Activated CD4-positive, alpha-beta T cell treated with anti-CD3 and anti-CD28 coated beads, Interleukin-2, Interleukin-6, amounts not matched to agents 100 ng/mL and 50 ng/mL, durations not matched to agents 16 hours and 8 hours (primary cell): ENCODE results near the gene RETSAT.
"Not testable (repeated sequence)": the region's sequence is repeated elsewhere in the genome, so short reads cannot be mapped to it uniquely, and the experiment has no call there.

Source experiments
- DNase-seq: peaks from one replicate; pipeline ENCODE4 v3.0.0-alpha.2; 2020

Gene RETSAT

DNA sequence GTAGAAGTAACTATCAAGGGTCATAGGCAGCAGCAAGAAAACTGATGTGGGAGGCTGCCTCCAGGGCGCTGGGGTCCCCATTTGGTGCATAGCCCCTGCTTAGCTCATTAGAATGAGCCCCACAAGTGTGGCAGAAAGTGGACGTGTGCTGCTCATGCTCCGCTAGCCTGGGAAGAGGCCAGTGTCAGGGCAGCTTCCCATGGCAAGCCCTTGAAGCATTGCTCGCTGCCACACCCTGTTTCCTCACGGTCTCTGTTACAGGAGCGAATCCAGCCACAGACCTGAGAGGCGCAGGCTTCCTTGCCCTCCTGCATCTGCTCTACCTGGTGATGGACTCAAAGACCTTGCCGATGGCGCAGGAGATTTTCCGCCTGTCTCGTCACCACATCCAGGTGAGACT, 22.8 kb upstream of the RETSAT start:
- no peak for DNase-seq

DNA sequence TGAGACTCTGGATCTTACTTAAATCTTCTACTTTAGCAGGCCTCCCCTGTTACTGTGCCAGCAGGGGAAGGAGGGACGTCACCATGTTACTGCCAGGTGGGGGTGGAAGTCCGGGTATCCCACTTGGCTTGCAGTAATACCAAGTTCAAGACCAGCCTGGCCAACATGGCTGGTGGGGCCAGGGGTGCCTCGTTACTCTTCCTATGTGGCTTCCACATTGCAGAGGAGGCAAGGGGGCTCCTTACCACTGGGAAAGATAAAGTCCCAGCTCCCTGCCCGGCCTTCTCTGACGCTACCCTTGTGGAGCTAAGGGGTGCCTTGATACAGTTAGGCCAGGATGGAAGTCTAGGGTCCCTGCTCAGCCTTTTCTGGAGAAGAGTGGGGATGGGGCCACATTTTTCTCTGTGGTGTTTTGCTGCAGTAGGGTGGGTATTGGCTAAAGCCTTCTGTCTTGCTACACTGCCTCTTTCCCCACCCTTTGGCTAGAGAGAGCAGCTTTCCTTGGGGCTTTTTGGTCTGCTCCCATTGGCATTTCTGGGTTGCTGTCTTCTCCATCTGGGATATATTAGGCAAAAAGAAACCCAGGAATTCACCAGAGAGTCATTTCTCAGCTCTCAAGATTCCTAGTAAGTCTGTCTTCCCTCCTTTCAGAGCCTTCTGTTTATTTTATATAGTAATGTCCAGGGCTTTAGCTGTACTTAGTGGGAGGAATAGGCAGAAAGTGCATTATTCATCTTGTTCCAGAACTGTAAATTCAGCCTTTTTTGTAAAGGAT, 22.1 kb upstream of the RETSAT start:
- no peak for DNase-seq

DNA sequence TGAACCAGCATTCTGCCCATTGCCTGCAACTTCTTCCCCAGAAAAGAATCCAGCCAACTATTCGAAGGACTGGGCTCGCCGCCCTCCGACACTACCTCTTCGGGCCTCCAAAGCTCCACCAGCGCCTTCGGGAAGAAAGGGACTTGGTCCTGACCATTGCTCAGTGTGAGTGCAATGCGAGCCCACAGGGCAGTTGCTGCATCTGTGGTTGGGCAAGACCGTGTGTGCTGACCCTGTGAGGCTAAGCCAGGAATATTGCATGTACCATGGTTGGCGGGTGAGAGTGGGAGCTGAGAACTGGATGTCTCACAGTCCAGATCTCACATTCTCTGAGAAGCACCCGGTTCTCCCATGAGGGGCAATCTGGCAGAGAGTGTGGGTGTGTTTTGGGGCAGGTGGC, 16.7 kb upstream of the RETSAT start:
- DNase-seq, result no peak

DNA sequence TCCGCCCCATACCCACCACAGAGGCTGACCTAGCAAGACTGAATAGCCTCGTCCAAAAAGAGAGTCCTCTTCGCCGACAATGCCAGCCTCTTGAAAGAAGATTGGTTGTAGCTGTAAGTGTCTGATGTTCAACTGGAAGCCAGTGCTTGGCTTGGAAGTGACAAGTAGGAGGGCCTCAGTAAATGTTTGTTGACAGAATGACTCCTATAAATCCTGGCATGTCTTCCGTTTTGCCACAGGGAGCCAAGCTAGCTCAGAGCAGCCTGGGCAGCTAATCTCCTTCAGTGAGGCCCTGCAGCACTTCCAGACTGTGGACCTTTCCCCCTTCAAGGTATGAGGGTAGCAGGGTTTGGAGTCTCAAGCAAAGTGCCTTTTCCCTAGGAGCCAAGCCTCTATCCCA, 15.2 kb upstream of the RETSAT start:
- no peak for DNase-seq

DNA sequence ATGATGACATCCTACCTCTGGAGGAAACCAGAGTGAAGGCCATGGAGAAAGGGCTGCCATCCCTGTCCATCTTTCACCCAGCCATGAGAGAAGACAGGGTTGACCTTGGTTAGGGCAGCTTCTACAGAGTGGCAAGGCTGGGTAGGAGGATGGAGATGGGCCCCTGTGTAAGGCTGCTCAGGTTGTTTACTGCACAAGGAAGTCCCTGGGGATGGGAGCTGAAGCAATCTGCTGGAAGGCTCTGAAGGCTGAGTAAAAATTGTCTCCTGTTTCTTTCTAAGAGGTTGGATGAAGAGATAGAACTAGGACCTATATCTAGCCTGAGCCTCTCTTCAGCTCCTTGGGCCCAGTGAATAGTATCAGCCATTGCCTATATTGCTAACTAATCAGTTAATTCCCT, 14.6 kb upstream of the RETSAT start:
- no peak for DNase-seq

DNA sequence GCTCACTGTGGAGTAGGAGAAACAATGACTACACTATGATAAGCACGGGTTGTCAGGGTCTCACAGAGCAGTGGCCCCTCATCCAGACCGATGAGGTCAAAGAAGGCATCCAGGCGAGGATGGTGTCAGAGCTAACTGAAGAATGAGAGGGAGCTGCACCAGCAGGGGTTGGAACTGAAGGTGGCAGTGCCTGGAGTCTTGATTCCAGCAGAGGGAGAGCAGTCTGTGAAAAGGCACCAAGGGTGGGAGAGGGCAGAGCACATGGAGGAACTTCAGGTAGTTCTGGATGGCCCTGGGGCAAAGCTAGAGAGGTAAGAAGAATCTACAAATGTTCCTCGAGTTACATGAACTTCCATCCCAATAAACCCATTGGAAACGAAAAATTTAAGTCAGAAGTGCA, 12.9 kb upstream of the RETSAT start:
- DNase-seq, result no peak

DNA sequence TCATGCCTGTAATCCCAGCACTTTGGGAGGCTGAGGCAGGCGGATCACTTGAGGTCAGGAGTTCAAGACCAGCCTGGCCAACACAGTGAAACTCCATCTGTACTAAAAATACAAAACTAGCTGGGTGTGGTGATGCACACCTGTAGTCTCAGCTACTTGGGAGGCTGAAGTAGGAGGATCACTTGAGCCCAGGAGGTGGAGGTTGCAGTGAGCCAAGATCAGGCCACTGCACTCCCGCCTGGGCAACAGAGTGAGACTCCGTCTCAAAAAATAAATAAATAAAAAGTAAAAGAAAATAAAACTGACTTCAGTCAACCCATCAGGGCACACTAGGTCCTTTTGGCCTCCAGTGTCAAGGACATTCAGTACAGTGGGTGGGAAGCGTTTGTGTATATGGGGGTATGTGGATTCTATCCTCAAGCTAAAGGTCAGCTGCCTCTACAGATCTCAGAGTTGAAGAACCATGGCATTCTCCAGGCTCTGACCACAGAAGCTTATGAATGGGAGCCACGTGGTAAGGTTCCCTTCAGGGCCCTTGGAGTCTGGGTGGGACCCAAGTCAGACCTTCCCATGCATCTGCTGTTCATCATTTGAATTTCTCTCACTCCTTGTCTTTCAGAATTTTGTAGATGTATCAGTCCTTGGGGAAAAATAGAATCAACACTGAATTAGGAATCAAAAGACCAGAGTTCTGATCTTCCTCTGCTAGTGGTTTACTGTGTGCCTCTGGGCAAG, 8.5 kb upstream of the RETSAT start:
- not testable (repeated sequence) for DNase-seq

DNA sequence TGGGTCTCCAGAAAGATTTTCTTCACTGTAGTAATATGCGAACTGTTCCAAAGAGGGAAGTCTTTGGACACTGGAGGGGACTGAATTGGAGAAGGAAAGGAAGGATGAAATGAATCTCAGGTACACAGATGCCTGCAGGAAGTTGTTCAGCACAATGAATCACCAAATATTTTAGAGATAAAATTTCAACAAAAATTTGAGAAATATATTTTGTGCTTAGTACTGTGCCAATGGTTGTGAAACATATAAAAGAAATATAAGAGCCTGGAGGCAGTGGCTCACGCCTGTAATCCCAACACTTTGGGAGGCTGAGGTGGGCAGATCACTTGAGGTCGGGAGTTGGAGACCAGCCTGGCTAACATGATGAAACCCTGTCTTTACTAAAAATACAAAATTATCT, 3.4 kb upstream of the RETSAT start:
- no peak for DNase-seq

DNA sequence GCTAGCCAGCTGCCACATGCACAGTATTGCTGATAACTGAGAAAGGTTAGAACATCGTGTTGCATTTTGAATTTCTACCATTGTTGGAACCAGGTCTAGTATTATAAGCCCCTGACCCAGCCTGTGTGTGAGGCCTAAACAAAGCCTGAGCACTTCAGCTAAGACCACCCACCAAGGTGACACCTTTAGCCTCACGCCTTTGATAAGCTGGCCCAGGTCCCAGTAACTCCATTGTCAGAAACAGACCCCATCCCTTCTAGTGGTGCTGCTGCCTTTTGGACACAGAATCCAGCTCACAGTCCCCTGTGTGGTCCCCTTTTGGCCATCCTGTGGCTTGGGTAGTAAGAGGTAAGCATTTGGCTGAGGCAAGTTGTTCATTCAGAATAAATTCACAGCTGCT, 1.9 kb upstream of the RETSAT start:
- no peak for DNase-seq

DNA sequence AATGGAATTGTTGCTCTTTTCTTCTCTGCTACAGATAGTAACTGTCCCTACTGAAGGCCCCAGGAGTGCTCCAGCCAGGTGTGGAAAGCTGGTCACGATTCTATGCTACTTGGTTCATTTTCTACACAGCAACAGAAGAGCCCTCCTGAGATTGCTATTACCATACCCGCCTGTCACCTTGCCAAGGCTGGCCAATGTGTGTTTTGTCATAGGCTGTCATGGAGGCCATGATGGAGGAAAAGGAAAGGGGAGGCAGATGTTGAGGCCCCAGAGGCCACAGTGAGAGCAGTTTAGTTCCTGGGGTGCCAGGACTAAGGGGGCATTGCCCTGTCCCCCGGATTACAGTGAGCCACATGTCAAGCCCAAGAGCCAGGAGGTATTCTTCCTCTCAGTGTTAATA, 1.2 kb upstream of the RETSAT start:
- no peak for DNase-seq

DNA sequence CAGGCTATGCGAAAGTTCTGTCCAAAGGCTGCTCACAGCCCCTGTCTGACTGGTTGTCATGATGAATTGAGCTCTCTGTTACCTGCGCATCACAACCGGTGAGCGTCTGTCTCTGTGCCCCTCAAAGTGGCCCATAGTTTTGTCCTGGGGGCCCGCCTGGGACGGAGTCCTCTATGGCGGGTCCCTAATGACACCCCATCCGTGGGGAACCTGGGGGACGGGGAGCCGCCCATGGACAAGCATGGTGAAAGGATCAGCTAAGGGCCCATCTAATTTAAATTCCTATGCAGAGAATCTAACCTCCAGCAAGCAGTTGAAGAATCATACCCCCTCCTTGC, 714 bp upstream of the RETSAT start:
- no peak for DNase-seq

DNA sequence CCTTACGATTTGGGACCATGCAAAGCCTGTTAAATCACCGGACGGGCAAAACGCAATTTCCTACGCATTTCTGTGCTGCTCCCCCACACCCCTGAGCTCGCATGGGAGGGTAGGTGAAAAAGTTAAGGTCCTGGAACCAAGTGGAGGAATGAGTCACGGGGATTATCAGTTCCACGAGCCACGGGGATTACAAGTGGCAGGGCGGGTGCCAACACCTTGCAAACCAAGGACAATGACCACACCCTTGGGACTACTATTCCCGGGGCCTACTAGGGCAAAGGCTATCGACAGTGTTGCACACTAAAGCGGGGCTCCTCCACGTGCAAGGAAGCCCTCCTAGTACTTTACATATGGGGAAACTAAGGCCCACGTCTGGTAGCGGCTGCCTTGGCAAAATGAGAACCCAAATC, 447 bp downstream of the RETSAT start:
- peak; percentile 25 for DNase-seq

DNA sequence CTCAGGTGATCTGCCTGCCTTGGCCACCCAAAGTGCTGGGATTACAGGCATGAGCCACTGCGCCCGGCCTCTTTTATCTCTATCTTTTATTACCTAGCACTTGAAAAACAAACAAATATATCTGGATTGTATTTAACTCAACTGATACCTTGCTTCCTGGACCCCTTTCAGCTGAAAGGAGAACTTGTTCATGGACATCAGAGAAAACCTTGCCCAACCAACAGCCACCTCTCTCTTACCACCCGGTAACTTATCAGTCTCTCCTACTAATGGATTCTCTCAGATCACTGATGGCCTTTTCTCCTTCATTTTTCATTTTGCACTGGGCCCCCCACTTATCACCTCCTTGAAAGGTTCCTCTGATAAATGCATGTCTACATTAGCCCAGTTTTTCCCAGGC, 6.7 kb downstream of the RETSAT start:
- DNase-seq, result no peak

DNA sequence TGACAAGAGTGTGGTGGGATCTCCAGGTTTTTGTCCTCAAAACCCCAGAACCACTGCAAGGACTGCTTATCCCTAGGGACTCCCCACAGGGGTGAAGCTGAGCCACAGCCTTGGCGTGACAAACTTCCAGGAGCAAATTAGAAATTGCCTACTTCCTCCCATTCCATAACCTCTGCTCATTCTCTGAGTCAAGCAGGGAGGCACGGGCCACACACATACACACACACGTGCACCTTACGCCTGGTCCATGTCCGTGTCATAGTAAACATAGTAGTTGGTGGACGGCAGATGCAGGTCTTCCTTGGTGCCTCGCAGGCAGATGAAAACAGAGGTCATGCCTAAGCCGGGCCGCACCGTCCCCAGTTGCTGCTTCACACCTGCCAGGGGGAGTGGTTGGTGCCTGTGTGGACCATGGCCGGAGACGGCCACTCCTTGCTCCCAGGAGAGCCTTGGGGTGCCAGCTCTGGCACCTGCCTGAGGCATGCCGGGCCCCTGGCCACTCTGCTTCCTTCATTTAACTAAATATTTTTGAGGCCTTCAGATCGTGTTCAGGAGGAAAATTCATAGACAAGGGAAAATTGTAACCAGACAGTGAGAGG, 9.9 kb downstream of the RETSAT start:
- no peak for DNase-seq

DNA sequence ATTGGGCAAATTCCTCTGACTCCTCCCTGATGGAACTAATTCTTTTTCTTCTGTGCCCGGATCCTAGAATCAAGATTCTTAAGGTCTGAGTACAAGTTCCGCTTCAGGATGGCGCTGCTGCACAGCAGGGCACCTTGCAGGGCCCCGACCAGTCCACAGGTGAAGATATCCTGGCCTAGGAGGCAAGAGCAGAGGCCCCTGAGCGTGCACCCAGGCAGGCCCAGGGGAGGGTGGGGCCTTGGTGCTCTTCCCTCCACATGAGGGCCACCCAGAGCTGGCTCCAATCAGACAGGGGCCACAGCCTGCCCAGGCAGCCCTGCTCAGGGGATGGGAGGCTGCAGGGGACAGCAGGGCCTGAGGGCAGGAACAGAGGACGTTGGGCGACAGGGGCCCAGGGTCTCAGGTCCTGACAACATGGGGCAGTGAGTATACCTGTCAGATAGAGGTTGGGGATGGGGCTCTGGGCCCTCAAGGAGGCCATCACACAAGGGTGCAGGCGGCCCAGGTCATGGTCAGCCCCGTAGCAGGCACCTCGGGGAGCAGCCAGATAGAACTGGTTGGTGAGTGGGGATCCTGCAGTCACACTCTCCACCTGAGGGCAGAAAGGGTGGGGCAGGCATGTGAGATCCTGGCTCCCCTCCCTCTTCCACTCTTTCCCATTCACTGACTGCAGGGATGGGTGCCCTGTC, 11.0 kb downstream of the RETSAT start:
- DNase-seq, result not testable (repeated sequence)

DNA sequence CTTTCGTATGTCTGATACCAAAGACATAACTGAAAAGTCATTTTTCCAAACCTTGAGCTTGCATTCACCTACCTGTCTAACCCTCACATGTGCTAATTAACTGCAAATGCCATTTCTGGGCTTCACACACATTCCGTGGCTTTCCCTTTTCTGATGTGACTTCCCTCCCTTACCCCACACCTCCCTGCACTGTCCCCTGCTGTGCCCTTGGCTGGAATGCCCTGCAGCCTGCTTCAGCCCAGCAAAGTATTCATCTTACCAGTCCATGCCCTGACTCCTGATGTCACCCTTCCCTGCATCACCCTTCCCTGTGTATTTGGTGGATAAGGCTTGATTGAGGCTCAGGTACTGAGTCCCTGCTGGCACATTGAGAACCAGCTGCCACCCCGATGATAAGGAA, 12.2 kb downstream of the RETSAT start:
- DNase-seq, result no peak

DNA sequence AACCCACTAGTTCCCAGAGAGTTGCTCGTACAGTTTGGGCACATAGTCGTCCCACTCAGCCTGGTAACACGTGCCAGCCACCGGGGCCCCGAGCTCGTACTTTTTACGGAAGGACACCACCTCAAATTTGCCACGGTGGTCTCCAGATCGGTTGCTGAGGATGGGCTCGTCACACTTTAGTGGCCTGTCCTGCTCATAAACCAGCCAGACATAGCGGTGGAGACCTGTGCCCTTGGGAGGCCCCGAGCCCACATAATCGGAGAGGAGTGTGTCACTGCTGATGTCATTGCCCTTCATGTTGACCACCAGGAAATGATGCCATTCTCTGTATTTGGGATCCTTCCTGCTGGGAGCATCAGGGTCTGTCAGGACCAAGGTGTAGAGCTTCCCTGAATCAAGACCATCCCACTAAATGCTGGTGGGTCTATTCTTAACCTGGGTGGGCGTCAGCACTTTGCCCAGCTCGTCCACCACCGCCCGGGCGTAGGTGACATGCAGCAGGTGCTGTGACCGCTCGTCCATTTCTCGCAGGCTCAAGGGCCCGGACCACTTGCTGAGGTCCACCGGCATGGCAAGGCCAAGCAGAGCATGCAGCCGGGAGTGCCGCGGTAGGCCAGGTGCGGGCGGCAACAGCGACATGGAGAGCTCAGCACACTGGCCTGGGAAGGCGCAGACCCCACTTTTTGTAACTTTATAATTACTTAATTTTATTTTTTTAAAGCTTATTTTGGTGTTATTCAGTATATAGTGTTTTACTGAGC, 12.9 kb downstream of the RETSAT start:
- no peak for DNase-seq

DNA sequence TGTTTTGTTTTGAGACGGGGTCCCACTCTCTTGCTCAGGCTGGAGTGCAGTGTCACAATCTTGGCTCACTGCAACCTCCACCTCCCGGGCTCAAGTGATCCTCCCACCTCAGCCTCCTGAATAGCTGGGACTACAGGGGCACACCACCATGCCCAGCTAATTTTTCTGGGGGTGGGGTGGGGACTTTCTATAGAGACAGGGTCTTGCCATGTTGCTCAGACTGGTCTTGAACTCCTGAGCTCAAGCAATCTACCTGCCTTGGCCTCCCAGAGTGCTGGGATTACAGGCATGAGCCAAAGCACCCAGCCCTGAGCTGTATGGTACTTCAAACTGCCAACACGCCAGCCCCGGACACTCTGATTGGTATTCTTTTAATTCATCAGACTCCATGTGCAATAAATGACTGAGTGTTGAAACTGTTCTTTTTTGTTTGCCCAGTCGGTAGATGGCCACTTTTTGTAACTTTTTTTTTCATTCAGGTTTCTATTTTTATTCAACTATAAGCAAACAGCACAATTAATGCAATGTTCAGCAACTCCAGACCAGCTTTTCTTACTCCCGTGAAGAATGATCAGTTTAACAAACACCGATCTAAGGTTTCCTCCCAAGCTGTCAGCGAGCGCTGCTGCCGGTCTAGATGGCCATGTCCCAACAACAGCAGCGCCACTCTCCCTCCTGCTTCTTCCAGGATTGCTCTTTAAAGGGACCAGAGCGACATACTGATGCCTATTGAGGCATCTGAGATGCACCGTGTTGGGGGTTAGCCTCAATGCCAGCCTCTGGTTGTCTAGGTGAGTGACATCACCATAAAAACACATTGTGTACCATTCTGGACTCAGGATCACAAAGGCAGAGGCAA, 14.1 kb downstream of the RETSAT start:
- DNase-seq, result no peak

DNA sequence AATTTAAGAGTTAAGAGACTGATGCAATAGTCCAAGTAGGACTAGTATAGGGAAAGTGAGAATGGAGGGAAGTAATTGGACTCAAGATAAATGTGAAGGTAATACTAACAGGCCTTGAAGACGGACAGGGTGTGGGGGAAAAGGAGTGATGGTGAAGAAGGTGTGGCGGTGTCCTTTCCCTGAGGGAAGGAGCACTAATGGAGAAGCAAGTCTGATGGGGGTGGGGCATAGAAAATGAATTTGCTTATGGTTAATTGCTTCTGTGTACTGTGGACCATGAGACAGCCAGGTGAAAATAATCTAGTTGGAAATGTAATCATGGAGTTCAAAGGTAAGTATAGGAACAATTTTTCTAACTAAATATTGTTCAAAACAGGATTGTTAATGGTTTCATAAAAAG, 19.4 kb downstream of the RETSAT start:
- no peak for DNase-seq

DNA sequence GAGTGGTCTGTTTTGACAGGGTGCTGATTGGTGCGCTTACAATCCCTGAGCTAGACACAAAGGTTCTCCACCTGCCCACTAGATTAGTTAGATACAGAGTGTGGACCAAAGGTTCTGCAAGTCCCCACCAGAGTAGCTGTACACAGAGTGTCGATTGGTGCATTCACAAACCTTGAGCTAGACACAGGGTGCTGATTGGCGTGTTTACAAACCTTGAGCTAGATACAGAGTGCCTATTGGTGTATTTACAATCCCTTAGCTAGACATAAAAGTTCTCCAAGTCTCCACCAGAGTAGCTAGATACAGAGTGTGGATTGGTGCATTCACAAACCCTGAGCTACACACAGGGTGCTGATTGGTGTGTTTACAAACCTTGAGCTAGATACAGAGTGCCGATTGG, 20.5 kb downstream of the RETSAT start:
- DNase-seq, result not testable (repeated sequence)

DNA sequence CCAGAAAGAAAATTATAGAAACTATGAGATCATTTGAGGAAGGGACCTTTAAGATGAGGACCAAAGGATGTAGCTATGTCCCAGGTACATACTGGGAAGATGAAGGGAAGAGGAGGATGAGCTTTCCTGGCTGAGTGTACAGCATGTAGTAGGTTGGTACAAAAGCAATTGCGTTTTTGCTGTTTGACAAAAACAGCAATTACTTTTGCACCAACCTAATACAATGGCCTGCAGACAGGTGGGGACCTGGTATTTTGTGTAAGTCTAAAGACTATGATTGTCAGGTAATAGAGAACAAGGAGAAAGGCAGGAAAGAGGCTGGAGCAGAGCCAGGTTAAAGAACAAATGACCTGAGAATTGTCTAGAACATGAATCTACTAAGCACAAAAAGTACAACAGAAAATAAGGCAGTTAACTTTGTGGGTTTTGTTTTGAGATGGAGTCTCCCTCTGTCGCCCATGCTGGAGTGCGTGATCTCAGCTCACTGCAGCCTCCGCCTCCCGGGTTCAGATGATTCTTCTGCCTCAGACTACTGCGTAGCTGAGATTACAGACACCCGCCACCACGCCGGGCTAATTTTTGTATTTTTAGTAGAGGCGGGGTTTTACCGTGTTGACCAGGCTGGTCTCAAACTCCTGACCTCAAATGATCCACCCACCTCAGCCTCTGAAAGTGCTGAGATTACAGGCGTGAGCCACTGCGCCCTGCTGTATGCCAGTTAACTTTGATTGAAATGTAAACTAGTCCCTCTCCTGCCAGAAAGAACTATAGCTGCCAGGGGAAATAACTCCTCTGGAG, 23.3 kb downstream of the RETSAT start:
- peak; percentile 67 for DNase-seq
